GM06990 (cell line): ENCODE data around the gene CDH6.

Experiments used
- DNase-seq: peaks from one replicate; pipeline ENCODE4 v3.0.0-alpha.2; 2011; ENCODE audit not compliant: insufficient read length; ENCODE audit errors: extremely low read depth
- H3K27me3 ChIP-seq: replicated peaks from 2 replicates; pipeline ENCODE4 v1.6.0; 2011; ENCODE audit warnings: low read length; ENCODE audit not compliant: control insufficient read depth, insufficient read depth
- H3K36me3 ChIP-seq: 2 replicates; pipeline ENCODE4 v1.5.1; 2011; ENCODE audit warnings: low read length; ENCODE audit not compliant: control insufficient read depth, insufficient read depth
- H3K4me3 ChIP-seq: replicated peaks from 2 replicates; pipeline ENCODE4 v1.5.1; 2011; ENCODE audit warnings: low read depth, mild to moderate bottlenecking, control low read depth, low read length
- TF ChIP-seq, protein P1 (sequence below): IDR thresholded peaks from 2 replicates; pipeline ENCODE4 v1.5.1; 2011; ENCODE audit warnings: low read length, control low read depth, mild to moderate bottlenecking, inconsistent platforms; ENCODE audit not compliant: insufficient read depth, poor library complexity, severe bottlenecking

Gene CDH6

DNA sequence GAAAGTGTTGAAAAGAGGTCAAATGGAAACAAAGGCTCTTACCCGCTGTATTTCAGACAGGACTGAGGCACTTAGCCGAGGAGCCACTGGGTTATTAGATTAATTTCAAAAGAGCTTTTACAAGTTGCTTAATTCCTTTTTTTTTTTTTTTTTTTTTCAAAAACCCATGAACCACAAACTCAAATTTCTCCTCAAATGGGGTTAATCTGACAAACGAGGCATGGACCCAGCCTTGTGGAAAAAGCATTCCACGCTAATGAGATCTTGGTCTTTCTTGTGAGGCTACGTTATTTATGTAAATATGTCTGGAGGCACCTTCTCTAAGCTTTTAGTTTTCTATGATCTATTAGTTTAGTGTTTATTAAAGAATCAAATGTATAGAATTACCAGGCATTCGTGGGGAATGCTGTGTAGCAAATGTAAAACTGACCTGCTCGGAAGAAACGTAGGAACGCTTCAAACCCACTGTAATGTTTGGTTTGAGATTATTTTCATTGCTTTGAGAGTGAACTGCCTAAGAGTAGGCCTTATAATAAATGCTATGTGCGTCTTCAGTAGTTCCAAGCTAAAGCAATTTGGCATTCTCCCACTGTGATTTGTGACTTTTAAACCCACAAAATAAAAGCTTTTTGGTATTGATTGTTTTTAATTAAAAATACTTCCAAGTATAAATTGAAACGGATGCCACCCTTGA, 134.7 kb downstream of the CDH6 start:
- TF ChIP-seq, protein P1, sequence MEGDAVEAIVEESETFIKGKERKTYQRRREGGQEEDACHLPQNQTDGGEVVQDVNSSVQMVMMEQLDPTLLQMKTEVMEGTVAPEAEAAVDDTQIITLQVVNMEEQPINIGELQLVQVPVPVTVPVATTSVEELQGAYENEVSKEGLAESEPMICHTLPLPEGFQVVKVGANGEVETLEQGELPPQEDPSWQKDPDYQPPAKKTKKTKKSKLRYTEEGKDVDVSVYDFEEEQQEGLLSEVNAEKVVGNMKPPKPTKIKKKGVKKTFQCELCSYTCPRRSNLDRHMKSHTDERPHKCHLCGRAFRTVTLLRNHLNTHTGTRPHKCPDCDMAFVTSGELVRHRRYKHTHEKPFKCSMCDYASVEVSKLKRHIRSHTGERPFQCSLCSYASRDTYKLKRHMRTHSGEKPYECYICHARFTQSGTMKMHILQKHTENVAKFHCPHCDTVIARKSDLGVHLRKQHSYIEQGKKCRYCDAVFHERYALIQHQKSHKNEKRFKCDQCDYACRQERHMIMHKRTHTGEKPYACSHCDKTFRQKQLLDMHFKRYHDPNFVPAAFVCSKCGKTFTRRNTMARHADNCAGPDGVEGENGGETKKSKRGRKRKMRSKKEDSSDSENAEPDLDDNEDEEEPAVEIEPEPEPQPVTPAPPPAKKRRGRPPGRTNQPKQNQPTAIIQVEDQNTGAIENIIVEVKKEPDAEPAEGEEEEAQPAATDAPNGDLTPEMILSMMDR = no peak
- no peak for DNase-seq
- Histone ChIP-seq H3K27me3 (no peaks in the 10 kb centered on the region), H3K4me3 (no peak overlapping the region), H3K36me3 (no peaks in the 10 kb centered on the region)

DNA sequence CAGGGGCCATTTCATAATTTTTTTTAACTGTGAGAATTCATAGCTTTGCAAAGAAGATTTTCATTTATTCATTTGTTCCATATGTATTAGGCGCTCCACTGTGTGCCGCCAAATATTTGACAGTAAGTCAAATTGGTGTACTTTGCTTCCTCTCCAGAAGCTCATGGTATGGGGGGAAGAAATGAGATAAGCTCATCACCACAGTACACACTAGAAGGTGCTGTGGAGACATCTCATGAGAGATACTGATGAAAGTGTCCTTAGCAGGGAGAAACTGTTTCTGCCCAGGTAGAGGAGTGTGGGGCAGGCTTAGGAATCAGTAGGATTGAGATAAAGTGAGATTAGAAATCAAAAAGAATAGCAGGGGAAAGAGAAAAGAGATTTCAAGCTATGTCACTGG, 136.2 kb downstream of the CDH6 start:
- TF ChIP-seq, protein P1 = no peak
- Histone ChIP-seq H3K27me3 (no peaks in the 10 kb centered on the region), H3K4me3 (no peak overlapping the region), H3K36me3 (no peaks in the 10 kb centered on the region)
- DNase-seq = no peak

DNA sequence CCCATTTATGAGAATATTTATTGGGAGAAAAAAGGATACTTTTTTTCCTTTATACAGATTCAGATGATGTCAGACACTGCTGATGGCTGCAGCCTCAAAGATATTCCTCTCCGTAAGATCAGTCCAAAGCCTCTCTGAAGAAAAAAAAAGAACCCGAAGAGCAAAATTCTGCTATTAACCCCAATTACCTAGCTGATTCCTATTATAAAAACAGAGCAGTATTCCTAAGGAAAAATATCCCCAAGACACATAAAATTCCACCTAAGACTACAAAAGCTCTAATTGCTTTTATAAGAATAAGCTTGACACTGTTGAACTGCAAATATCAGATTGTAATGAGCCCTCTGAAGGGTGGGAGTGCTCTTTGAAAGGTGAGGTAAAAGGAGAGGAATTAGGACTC, 138.7 kb downstream of the CDH6 start:
- no peaks in the 10 kb centered on the region for H3K27me3 ChIP-seq
- no peaks in the 10 kb centered on the region for H3K36me3 ChIP-seq
- DNase-seq = no peak
- H3K4me3 ChIP-seq = no peak overlapping the region
- TF ChIP-seq, protein P1 = no peak

DNA sequence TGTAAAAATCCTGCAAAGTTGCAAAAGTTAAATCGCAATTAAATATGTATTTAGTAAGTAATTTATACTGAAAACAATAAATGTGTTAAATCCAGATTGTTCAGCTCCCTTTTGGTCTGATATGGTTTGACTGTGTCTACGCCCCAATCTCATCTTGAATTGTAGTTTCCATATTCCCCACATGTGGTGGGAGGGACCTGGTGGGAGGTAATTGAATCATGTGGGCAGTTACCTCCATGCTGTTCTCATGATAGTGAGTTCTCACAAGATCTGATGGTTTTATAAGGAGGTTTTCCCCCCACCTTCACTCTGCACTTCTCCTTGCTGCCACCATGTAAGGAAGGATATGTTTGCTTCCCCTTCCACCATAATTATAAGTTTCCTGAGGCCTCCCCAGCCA, 140.0 kb downstream of the CDH6 start:
- Histone ChIP-seq H3K4me3 (no peak overlapping the region), H3K36me3 (no peaks in the 10 kb centered on the region), H3K27me3 (no peaks in the 10 kb centered on the region)
- TF ChIP-seq, protein P1 = no peak
- no peak for DNase-seq

DNA sequence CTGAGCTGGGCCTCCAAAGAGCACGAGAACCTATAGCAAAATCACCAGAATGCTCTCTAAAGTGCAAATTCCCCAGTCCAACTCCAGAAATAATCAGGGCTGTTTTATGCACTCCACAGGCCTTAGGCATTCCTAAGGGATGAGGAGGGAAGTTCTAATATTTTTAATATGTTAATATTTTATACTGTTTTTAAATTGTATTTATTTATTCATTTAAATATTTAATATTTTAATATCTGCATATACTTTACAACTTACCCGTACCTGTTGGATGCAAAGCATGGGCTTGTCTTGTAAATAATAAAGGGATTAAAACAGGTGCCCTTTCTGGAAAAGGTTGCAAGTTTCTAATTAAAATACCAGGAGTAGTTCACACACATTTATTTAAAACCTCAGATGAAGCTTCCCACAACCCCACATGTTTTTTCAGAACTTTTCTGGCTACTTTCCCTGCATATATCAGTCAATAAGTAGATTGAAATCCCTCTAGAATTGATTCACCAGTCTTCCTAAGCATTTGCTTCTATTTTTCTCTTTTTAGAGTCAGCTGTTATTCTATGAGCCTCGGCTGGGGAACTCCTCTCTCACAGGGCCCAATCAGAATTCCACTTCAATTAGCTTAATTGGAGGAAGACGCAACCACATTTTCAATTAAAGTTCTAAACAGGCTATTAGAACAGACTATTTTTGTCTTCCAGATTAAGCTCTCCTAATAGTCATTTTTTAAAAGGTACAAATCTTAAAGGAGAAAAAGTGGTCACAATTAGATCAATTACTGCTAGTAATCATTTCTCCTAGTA, 140.8 kb downstream of the CDH6 start:
- TF ChIP-seq, protein P1 = no peak
- no peak for DNase-seq
- no peaks in the 10 kb centered on the region for H3K36me3 ChIP-seq
- H3K27me3 ChIP-seq = no peaks in the 10 kb centered on the region
- H3K4me3 ChIP-seq = no peak overlapping the region
